ENCODE results near the gene LIFR.

DNA sequence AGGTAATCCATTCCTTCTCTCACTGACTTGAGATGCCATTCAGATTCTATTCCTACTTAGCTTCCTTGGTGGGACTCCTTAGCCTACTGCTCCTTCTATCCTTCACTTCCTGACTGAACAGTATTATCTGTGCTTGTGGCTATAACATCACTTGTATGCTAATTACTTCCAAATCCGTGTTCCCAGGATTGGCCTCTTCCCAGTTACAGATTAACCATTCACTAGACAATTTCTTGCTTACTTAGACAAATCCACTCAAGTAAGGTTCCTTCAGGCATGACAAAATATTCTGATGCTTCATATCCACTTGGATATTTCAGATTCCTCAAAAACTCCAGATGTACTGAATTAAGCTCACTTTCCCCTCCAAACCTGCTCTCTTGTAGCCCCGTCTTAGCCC, 18.3 kb downstream of the LIFR start:
- TF ChIP-seq ZNF596 (tag by site-specific recombination; IDR thresholded peaks at IDR 0.05) (no peak), ZNF776 (tag by site-specific recombination; IDR thresholded peaks at IDR 0.05; ENCODE audit: borderline replicate concordance) (no peak), ZNF561 (tag by site-specific recombination; IDR thresholded peaks at IDR 0.05; ENCODE audit: borderline replicate concordance) (no peak), GLIS1 (tag by site-specific recombination; IDR thresholded peaks at IDR 0.05) (no peak)
